ENCODE data around the gene DVL2. TPM values are rescaled to one million over a fixed set of nuclear protein-coding genes. Genes with fewer than 3 reads are reported as not detected.
A peak's percentile ranks its signal among the peaks of the same experiment; 100 is the strongest.

DVL2 gene
- total and polyA plus RNA-seq, 2 of the 13 experiments (the other 11 are each of a cell fraction or from before 2014, with no cell fraction given) = 5.7 to 38.2 TPM

DNA sequence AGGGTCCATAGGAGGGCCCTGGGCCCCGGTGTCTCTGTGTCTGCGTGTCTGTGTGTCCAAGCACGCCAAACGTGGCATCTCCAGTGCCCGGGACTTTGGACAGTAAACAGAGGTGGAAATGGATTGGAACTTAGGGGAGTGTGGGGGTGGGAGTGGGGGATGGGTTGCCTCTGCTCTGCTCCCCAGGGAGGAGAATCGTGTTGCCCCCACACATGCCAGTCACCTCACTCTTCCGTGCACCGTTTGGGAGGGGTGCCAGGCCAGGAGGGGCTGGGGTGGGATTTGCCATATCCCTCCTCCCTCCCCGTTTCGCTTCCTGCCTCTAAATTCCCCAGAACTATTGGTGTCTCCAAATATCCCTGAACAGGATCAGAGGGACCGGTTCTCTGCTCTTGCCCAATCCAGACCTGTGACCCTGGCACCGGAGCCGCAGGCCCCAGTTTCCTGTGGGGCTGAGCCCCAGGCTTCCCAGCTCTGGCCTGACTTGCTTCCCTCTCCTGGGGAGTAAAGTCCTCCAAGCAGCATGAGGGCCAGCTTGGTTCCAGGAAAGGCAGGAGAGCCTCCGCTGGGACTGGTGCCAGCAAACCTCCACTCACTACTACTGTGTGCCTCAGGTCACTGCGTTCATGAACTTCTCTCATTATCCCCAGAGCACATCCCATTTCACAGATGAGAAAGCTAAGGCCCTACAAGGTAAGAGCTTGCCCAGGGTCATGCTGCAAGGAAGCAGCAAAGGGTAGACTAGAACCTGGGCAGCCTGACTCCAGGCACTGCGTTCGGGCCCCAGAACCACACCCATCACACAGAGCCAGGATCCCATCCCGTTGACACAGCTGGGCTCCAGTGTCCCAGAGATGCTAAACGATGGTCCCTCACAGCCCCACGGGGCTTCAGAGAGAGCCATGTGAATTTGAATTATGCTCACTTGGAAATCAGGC is 54.7 kb downstream of the DVL2 start, which contains the start of gene ASGR1 (continued):
- TF ChIP-seq ZIK1 (CRISPR knock-in tag; IDR thresholded peaks at IDR 0.05; ENCODE audit: borderline replicate concordance, low read depth) = no peak
- TF ChIP-seq ZFY (CRISPR knock-in tag; IDR thresholded peaks at IDR 0.05) = peak; percentile 63
- peak; percentile 63 for TF ChIP-seq KMT2B (CRISPR knock-in tag; IDR thresholded peaks at IDR 0.05)
- peak; percentile 65; the same call in 1 of the 2 replicates for TF ChIP-seq KDM5B (CRISPR knock-in tag; IDR thresholded peaks at IDR 0.05; ENCODE audit: borderline replicate concordance)
- peak; percentile 67 for TF ChIP-seq ISL2 (CRISPR knock-in tag; IDR thresholded peaks at IDR 0.05)
- TF ChIP-seq RELA (CRISPR knock-in tag; IDR thresholded peaks at IDR 0.05) = 0 out of 2 replicates have a peak, but pooled peaks have one; percentile 60
- peak; percentile 91; the same call in 1 of the 2 replicates for TF ChIP-seq NAIF1 (CRISPR knock-in tag; IDR thresholded peaks at IDR 0.05; ENCODE audit: borderline replicate concordance)
- no peak for TF ChIP-seq ZFP36 (IDR thresholded peaks at IDR 0.05; ENCODE audit: borderline replicate concordance, low read depth, low read length, partially characterized antibody)
- TF ChIP-seq YEATS2 (CRISPR knock-in tag; IDR thresholded peaks at IDR 0.05; ENCODE audit: borderline replicate concordance) = peak; percentile 84; the same call in 1 of the 2 replicates
- TF ChIP-seq SETDB1 (CRISPR knock-in tag; IDR thresholded peaks at IDR 0.05; ENCODE audit: borderline replicate concordance) = no peak
- peak; percentile 90 for TF ChIP-seq NR2F6 (IDR thresholded peaks at IDR 0.05)
- TF ChIP-seq NR2F6 (CRISPR knock-in tag; IDR thresholded peaks at IDR 0.05) = peak; percentile 90
- TF ChIP-seq ATF1 (CRISPR knock-in tag; IDR thresholded peaks at IDR 0.05) = no peak
- TF ChIP-seq MTF1 (CRISPR knock-in tag; IDR thresholded peaks at IDR 0.05) = no peak
- no peak for TF ChIP-seq GTF3A (CRISPR knock-in tag; conservative IDR thresholded peaks at IDR 0.05)
- TF ChIP-seq FOXK2 (IDR thresholded peaks at IDR 0.05) = peak; percentile 84
- no peak for TF ChIP-seq ZNF775 (CRISPR knock-in tag; IDR thresholded peaks at IDR 0.05; ENCODE audit: borderline replicate concordance)
- peak; percentile 94 for TF ChIP-seq TCF7 (IDR thresholded peaks at IDR 0.05; ENCODE audit: low read depth)
- TF ChIP-seq FOXP1 (IDR thresholded peaks at IDR 0.05) = no peak; the same call in 1 of the 2 replicates
- peak; percentile 59 for TF ChIP-seq FOXP1 (CRISPR knock-in tag; IDR thresholded peaks at IDR 0.05)
- TF ChIP-seq, protein P1, sequence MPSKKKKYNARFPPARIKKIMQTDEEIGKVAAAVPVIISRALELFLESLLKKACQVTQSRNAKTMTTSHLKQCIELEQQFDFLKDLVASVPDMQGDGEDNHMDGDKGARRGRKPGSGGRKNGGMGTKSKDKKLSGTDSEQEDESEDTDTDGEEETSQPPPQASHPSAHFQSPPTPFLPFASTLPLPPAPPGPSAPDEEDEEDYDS (CRISPR knock-in tag; IDR thresholded peaks at IDR 0.05) = peak; percentile 52
- TF ChIP-seq, protein P2, sequence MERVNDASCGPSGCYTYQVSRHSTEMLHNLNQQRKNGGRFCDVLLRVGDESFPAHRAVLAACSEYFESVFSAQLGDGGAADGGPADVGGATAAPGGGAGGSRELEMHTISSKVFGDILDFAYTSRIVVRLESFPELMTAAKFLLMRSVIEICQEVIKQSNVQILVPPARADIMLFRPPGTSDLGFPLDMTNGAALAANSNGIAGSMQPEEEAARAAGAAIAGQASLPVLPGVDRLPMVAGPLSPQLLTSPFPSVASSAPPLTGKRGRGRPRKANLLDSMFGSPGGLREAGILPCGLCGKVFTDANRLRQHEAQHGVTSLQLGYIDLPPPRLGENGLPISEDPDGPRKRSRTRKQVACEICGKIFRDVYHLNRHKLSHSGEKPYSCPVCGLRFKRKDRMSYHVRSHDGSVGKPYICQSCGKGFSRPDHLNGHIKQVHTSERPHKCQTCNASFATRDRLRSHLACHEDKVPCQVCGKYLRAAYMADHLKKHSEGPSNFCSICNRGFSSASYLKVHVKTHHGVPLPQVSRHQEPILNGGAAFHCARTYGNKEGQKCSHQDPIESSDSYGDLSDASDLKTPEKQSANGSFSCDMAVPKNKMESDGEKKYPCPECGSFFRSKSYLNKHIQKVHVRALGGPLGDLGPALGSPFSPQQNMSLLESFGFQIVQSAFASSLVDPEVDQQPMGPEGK (CRISPR knock-in tag; IDR thresholded peaks at IDR 0.05) = peak; percentile 99
- TF ChIP-seq ZNF747 (CRISPR knock-in tag; IDR thresholded peaks at IDR 0.05; ENCODE audit: borderline replicate concordance) = peak; percentile 70; the same call in 1 of the 2 replicates
- TF ChIP-seq, protein P3, sequence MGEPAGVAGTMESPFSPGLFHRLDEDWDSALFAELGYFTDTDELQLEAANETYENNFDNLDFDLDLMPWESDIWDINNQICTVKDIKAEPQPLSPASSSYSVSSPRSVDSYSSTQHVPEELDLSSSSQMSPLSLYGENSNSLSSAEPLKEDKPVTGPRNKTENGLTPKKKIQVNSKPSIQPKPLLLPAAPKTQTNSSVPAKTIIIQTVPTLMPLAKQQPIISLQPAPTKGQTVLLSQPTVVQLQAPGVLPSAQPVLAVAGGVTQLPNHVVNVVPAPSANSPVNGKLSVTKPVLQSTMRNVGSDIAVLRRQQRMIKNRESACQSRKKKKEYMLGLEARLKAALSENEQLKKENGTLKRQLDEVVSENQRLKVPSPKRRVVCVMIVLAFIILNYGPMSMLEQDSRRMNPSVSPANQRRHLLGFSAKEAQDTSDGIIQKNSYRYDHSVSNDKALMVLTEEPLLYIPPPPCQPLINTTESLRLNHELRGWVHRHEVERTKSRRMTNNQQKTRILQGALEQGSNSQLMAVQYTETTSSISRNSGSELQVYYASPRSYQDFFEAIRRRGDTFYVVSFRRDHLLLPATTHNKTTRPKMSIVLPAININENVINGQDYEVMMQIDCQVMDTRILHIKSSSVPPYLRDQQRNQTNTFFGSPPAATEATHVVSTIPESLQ (CRISPR knock-in tag; conservative IDR thresholded peaks at IDR 0.05) = no peak
- peak; percentile 47; the same call in 1 of the 2 replicates for TF ChIP-seq ZNF761 (CRISPR knock-in tag; conservative IDR thresholded peaks at IDR 0.05)
- TF ChIP-seq AGO1 (IDR thresholded peaks at IDR 0.05; ENCODE audit: low read depth, low read length, poor library complexity, severe bottlenecking) = no peak
- peak; percentile 94 for TF ChIP-seq MED1 (CRISPR knock-in tag; IDR thresholded peaks at IDR 0.05)
- no peak for TF ChIP-seq FOXA1 (IDR thresholded peaks at IDR 0.05)
- peak; percentile 86 for TF ChIP-seq FOXA1 (CRISPR knock-in tag; IDR thresholded peaks at IDR 0.05)

Data from HepG2 (cell line).